Motor neuron (in vitro differentiated cells): Measurements from ENCODE around the gene APCDD1. TPM values are rescaled to one million over a fixed set of nuclear protein-coding genes. Genes with fewer than 3 reads are reported as not detected.
"Not testable (repeated sequence)": the region's sequence is repeated elsewhere in the genome, so short reads cannot be mapped to it uniquely, and the experiment has no call there.

Source experiments
- ATAC-seq, 8 experiments: fragments of 200-7000 bp; cut with Tn5 transposase; replicated peaks in 6 of 8; 2 replicates each; pipeline ENCODE4 v1.8.0; 2021; ENCODE audit warnings: mild to moderate bottlenecking in 8 of 8, moderate library complexity in 8 of 8
- H3K27ac ChIP-seq, 2 donors: fragments of 250-450 bp; sonication (Bioruptor Pico); 2 replicates each; pipeline ENCODE4 v1.9.0; 2021; ENCODE audit warnings: antibody characterized with exemption in 2 of 2, mild to moderate bottlenecking in 2 of 2, moderate library complexity in 1 of 2
- H3K4me1 ChIP-seq, 2 donors: fragments of 250-450 bp; sonication (Bioruptor Pico); replicated peaks in 1 of 2; 2 replicates each; pipeline ENCODE4 v1.6.1; 2021; ENCODE audit warnings: antibody characterized with exemption in 2 of 2, mild to moderate bottlenecking in 2 of 2, moderate library complexity in 1 of 2
- H3K4me3 ChIP-seq, 5 donors: fragments of 250-450 bp; sonication (Bioruptor Pico); 2 replicates each; pipeline ENCODE4 v1.9.0; 2021; ENCODE audit warnings: antibody characterized with exemption in 5 of 5, mild to moderate bottlenecking in 5 of 5, moderate library complexity in 4 of 5
- WGBS, 10 experiments: fragments of 450-650 bp; shearing (Covaris generic); methylation state at CpG; one replicate each; pipeline ENCODE4 v1.0.0; 2022; 5-methylcytosine and 5-hydroxymethylcytosine counted together
- in situ Hi-C, 9 experiments: fragments of 400-800 bp; cut with MboI; loops; one replicate each; pipeline ENCODE4 v1.15.0; 2021; ENCODE audit warnings: low sequenced_read_pairs in 9 of 9, low pct_unique_long_range_greater_than_20kb in 2 of 9; ENCODE audit not compliant: unreplicated experiment in 9 of 9
- total RNA-seq, 8 experiments: library from RNA; unstranded; fragments of 300-600 nt; gene quantifications; 2 replicates each; pipeline versions ENCODE4 v1.2.3 to v1.2.4, GENCODE V29; 2022

Gene APCDD1
- total RNA-seq, 8 experiments from 2014 or later = 5.5 to 304 (median 25.6) TPM

DNA sequence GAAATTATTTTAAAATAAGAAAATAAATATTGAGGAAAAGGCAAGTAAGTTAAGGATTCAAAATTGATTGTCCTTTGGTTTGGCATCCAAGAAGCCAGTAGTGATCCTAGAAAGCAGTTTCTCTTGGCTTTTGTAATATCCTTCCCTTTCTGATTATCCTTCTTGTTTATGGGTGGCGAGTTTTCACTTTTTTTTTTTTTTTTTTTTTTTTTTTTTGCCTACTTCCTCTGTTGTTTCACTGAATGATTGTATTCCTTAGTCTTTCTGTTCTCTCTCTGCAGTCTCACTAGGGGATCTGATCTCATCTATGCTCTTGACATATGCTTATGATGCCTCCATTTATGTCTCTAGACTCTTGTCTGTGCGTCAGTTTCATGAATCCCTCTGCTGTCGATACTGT, 75.6 kb downstream of the APCDD1 start:
- ATAC-seq = no peak
- Histone ChIP-seq H3K4me3 (no peak overlapping the region), H3K4me1 (peaks cover 6 to 9% of the 10 kb centered on the region in 2 donors), H3K27ac (no peak overlapping the region)
- 64 to 100% (median 96%) methylated on average over 1 to 3 of the region's 3 CpGs for WGBS, 10 experiments
- in situ Hi-C loops = no loop called here

GRCh38 chr18:10530852-10531251, 76.4 kb downstream of the APCDD1 start:
- Histone ChIP-seq H3K4me1 (peaks cover 6 to 9% of the 10 kb centered on the region in 2 donors), H3K4me3 (no peak overlapping the region), H3K27ac (no peak overlapping the region)
- WGBS, 10 experiments = 83 to 100% (median 93%) methylated on average over 1 to 3 of the region's 3 CpGs
- in situ Hi-C loops = no loop called here
- no peak for ATAC-seq

GRCh38 chr18:10533111-10533510, 78.7 kb downstream of the APCDD1 start:
- WGBS, 10 experiments = 82 to 100% (median 100%) methylated on average over 1 to 2 of the region's 2 CpGs; no CpG with 5 or more reads in 1 of the 10 experiments
- in situ Hi-C loops = no loop called here

GRCh38 chr18:10536280-10536679, 81.8 kb downstream of the APCDD1 start:
- 76 to 100% (median 83%) methylated on average over 1 to 2 of the region's 2 CpGs; no CpG with 5 or more reads in 5 of the 10 experiments for WGBS, 10 experiments
- no peak overlapping the region for H3K4me3 ChIP-seq
- no peak for ATAC-seq
- no peak overlapping the region for H3K27ac ChIP-seq
- H3K4me1 ChIP-seq = no peaks in the 10 kb centered on the region
- in situ Hi-C loops = no loop called here

More at GRCh38 chr18:10533111-10533510, 78.7 kb downstream of the APCDD1 start:
- no peak for ATAC-seq
- Histone ChIP-seq H3K4me3 (no peak overlapping the region), H3K4me1 (no peaks in the 10 kb centered on the region), H3K27ac (no peak overlapping the region)

DNA sequence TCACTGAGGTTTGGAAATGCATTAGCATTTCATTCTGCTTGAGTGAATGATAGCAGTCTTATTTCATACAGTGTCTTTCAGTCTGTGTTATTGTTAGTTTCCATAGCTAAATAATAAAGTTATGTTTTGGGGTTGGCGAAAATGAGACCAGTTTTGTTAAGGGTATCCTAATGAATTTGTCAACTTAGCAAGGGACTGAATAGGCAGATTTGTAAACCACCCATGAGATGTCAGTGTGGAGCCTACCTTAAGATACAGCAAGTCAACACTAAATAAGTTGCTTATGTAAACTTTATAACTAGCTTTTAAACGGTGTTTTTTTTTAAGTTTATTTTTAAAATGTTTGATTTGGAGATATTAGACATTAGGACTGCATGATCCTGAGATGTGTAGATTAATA, 83.3 kb downstream of the APCDD1 start:
- Histone ChIP-seq H3K27ac (no peak overlapping the region), H3K4me3 (no peak overlapping the region), H3K4me1 (no peaks in the 10 kb centered on the region)
- in situ Hi-C loops = no loop called here
- WGBS, 10 experiments = 57 to 100% (median 80%) methylated on average over 1 to 2 of the region's 2 CpGs; no CpG with 5 or more reads in 1 of the 10 experiments
- no peak for ATAC-seq

- H3K27ac ChIP-seq, H3K4me3 ChIP-seq, ATAC-seq, in situ Hi-C loops, H3K4me1 ChIP-seq: not testable (repeated sequence)
- 86 to 100% (median 97%) methylated on average over 1 to 3 of the region's 5 CpGs; no CpG with 5 or more reads in 2 of the 10 experiments for WGBS, 10 experiments
Observed at GRCh38 chr18:10539124-10539523, 84.7 kb downstream of the APCDD1 start.

Other genes starting within 250 kb of the APCDD1 start
- 10 to 100 TPM; 31.9 to 67.9 (median 52.1) TPM for gene NAPG, start 71.4 kb downstream of the APCDD1 start, total RNA-seq